Smooth muscle cell of the brain vasculature (primary cell): ENCODE results near the gene FADS2.

ENCODE experiments used
- DNase-seq: peaks from one replicate; pipeline ENCODE4 v3.0.0-alpha.2; 2012; ENCODE audit warnings: low read depth, low spot score

FADS2 gene

DNA sequence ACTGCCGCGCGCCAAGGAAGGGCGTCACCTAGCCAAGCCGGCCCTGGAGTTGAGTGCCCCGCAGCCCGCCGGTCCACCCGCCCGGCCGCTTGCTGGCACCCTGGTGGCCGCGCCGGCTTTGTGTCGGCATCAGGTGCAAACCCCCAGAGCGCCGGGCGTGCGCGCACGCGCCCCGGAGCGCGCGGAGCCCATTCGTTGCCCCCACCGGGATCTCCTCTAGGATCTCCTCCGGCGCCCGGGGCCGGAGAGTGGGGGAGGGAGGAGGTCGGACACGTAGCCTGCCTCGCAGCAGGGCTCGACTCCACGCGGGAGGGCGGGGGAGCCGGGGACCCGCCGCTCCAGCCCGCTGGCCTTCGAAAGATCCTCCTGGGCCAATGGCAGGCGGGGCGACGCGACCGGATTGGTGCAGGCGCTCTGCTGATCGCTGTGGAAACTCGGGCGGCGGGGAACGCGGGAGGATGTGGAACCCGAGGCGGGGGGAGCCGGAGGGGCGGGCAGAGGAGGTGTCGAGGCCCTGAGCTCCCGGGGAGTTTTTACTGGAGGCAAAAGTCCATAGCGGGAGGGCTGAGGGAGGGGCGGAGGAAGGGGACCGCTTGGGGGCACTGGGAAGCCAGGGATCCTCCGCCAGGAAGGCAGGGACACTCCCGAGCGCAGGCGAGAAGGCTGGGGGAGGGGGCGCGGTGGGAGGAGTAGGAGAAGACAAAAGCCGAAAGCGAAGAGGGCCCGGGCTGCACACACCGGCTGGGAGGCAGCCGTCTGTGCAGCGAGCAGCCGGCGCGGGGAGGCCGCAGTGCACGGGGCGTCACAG lies at the start of gene FADS2:
FADS2 (plus strand) TSS at position 730 of the 808 bp plus-strand sequence. CDS start 91 bp downstream, outside the sequence.
- peak; percentile 85 for DNase-seq

DNA sequence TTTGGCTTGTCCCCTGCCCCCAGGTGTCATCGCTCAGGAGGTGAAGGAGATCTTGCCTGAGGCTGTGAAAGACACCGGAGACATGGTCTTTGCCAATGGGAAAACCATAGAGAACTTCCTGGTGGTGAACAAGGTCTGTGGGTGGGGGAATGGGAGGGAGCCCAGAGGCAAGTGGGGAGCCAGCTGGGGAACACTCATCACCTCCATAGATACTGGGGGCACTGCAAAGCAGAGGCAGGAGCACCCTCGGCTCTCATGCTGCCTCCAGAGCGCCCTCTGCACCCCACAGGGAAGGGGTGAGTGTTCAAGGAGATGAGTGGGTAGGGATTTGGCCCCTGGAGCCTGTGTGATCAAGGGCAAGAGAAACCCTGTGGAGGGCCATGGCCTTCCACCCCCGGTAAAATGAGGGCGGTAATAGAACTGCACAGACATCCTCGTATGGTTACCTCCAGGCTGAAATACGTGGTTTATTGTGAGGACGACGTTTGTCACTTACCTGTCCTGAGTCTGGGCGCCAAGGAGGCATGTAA lies 49.7 kb upstream of the FADS2 start:
- no peak for DNase-seq

DNA sequence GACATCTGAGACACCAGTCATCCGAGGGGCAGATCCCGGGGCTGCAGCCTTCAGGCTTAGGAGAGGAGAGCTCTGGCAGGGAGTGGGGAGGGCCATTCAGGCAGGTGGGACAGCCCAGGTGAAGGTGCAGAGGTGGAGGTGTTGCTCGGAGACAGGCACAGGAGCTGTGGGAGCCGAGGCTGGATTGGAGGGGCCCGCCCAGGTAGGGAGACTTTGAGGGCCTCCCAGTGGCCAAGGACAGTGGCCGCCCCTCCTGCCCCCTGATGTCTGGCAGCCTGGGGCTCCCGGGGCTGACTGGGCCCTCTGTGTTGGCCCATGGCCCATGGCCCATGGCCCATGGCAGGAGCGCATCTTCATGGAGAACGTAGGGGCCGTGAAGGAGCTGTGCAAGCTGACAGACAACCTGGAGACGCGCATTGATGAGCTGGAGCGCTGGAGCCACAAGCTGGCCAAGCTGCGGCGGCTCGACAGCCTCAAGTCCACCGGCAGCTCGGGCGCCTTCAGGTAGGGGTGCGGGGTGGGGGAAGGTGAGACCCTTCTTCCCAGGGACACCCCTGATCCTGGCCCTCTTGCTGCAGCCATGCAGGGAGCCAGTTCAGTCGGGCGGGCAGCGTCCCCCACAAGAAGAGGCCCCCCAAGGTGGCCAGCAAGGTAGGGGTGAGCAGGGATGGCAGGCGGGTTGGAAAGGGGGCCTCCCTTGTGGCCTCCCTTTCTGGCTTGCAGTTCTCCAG lies 49.0 kb upstream of the FADS2 start:
- DNase-seq = no peak

DNA sequence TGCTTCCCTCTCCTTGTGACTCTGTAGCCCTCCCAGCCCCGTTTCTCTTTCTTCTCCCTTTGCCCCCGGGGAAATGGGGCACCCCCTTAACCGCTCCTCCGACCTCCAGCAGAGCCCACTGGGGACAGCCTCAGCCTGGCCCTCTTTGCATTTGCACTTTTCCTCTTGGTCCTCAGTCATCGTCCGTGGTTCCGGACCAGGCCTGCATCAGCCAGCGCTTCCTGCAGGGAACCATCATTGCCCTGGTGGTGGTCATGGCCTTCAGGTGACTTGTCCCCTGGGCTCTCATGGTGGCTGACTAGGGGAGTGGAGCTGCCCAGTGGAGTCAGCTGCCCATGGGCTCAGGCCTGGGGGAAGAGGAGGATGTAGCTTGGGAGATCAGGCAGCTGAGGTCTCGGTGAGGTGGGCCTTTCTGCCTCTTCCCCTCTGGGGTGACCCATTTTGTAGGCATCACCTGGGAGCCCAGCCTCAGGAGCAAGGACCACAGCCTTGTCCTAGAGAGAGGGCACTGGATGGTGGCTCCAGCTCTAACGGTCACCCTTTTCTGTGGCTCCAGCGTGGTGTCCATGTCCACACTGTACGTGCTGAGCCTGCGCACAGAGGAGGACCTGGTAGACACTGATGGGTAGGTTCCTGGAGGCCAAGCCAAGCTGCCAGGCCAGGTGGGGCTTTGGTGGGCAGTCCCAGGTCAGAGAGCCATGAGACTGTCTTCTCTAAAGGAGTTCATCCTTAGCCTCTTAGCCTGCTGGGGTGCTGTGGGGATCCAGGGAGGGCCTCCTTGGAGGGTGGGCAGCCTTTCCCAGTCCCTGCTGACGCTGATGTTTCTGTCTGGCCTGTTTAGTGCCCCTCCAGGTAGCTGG lies 48.2 kb upstream of the FADS2 start:
- DNase-seq = no peak

DNA sequence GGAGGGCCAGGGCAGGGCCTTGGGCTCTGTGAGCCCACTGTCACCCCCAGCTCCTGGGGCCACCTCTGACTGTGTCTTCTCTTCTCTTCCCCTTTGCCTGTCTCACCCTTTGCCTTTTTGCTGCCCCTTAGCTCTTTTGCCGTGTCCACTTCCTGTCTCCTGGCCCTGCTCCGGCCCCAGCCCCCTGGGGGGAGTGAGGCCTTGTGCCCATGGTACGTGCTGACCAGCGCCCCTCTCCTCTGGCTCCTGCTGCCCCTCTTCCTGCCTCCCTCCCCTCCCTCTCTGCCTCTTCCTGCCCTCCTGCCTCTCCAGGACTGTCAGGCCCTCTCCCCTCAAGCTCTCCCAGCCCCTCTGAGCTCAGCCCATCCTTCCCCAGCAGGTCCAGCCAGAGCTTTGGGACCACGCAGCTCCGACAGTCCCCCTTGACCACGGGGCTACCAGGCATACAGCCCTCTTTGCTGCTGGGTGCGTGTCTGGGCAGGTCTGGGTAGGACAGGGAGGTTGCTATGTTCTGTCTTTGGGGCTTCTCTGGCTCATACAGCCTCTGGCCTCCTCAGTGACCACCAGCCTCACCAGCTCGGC lies 47.4 kb upstream of the FADS2 start:
- no peak for DNase-seq

DNA sequence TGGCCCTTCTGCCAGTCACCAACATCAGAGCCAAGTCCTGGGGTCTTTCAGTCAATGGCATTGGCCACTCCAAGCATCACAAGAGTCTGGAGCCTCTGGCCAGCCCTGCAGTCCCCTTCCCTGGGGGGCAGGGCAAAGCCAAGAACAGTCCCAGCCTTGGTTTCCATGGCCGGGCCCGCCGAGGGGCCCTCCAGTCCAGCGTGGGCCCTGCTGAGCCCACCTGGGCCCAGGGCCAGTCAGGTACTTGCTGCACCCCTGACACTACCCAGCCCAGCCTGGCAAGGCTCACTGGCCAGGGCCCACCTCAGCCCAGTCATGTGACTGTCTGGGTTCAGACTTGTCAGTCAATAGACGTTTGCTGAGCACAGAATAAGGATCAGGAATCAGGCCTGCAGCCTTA lies 46.5 kb upstream of the FADS2 start:
- no peak for DNase-seq

DNA sequence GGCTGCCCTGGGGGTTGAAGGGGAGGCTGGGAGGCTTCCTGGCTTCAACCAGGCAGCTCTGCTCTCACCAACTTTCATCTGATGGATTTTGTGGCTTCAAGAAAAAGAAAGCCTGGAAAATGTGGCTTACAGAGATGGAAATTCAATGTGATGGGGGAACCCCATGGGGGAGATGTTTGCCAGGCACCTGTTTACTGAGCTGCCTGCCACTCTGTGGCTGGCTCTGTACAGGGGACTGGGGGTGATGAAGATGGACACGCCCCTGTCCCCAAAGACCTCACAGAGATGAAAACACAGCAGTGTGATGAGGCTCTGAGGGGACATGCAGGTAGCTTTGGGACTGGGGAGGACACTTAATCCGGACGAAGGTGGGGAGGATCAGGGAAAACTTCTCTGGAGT lies 45.8 kb upstream of the FADS2 start:
- no peak for DNase-seq

DNA sequence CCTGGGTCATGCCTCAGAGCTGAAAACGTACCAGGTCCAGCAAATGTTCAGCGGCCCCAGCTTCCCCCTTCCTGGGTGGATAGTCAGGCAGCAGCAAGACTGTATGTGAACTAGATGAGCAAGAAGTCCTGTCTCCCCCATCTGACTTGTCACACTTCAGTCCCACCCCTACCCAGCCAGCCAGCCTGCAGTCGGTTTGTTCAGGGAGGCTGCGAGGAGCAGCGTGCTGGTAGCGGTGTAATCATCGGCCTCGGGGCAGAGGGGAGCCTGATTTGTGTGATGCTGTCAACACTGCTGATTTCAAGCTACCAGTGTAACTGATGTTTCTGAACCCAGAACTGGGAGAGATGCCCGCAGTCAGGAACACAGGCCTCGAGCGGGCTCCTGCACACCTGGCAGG lies 45.3 kb upstream of the FADS2 start:
- no peak for DNase-seq

DNA sequence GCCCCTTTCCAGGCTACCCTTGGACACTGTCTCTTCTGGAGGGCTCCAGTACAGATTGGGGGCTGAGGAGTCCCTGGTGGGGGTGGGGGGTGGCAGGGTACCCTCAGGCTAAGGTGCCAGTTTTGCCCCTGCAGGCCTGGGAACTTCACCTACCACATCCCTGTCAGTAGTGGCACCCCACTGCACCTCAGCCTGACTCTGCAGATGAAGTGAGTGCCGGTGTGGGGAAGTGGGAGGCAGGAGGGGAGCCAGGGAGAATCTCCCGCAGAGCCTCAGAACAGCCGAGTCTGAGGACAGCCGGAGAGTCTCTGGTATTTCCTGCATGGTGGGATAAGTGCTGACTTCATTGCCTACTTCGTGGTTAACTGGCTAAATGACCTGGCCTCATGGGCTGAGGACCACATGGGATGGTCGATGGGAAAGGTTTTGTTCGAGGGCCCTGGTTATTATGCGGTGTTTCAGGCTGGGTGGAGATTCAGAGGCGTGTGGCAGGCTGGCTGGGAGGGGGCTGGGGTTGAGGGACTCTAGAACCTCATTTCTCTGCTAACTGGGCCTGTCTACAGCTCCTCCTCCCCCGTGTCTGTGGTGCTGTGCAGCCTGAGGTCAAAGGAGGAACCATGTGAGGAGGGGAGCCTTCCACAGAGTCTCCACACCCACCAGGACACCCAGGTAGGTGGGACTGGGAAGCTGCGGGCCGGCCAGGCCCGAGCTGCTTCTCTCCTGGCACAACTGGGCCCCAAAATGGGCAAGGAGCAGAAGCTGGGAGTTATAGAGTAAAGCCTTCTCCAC lies 44.2 kb upstream of the FADS2 start:
- DNase-seq = peak; percentile 46

DNA sequence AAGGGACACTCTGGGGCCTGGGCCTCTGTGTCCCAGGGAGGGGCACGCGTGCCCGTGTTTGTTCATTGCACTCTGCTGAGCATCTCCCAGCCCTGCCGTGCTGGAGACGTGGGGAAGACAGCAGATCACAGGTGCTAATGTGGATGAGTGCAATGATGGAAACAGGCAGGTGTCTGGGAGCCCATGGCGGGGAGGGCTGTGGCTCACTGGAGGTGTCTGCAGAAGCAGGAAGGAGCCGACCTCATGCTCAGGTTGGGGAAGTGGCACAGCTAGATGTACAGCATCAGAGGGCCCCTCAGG lies 43.6 kb upstream of the FADS2 start:
- DNase-seq = no peak

DNA sequence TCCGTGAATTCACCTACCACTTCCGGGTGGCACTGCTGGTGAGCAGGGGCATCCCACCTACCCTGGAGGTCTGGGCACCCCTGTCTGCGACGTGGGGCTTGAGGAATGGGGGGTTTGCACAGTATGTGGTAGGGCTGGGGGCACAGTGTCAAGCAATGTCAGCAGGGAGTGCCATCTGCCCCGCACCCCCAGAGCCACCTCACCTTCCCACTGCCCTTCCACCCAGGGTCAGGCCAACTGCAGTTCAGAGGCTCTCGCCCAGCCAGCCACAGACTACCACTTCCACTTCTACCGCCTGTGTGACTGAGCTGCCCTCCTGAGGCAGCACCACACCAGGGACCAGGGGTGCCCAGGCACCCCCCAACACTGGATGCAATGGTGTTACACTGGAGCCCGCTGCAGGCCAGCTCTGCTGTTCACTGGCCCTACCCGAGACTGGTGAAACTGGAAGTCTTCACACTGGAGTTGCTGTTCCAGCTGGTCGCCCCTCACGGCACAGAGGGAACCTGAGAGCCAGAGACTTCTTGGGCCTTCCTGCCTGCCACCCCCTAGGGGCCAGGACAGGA lies 42.2 kb upstream of the FADS2 start:
- DNase-seq = no peak

DNA sequence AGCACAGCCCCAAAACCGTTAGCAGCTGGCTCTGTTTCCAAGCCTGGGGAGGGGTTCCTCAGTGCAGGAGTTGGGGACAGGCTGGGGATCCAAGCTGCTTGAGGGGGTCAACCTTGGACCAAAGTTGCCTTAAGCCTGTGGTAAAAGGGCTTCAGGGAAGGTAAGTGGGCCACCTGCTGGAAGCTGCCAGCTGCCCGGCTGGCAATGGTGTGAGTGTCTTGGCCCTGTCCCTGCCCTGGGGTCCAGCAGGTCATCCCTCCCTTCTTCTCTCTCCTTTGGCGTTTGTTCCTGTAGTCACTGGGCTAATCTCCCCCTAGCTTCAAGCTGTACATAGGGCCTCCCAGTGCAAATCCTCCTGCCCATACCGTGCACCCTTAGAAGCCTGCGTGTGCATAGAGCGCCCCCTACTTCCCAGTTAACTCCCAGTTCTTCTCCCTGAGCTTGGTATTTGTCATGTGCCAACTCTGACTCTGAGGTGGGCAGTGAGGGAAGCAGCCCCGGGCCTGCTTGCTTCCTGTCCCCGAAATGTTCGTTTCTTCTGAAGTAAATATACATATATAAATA lies 40.1 kb upstream of the FADS2 start:
- DNase-seq = peak; percentile 24

DNA sequence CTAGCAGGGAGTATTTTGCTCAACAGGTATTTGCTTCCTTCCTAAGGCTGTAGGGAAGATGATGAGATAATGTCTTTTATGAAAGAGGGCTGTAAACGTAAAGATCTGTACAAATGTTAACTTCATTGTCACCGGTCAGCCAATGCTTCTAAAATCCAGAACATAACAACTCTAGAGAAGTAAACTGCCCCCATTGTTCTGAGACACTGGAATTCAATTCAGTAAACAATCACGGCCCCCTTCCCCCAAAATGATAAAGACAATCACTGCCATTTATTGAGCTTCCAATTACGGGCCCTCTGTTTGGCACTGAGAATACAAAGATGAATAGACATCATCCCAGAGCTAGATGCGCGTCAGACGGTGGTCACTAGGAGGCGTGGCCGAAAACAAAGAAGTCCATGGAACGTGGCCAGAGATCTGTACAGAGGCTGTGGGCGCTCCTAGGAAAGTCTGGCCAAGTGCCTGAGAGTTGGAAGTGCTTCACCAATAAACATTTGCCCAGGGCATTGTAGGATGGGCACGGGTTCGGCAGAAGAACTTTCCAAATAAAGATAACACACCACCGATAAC lies 36.3 kb upstream of the FADS2 start:
- no peak for DNase-seq

DNA sequence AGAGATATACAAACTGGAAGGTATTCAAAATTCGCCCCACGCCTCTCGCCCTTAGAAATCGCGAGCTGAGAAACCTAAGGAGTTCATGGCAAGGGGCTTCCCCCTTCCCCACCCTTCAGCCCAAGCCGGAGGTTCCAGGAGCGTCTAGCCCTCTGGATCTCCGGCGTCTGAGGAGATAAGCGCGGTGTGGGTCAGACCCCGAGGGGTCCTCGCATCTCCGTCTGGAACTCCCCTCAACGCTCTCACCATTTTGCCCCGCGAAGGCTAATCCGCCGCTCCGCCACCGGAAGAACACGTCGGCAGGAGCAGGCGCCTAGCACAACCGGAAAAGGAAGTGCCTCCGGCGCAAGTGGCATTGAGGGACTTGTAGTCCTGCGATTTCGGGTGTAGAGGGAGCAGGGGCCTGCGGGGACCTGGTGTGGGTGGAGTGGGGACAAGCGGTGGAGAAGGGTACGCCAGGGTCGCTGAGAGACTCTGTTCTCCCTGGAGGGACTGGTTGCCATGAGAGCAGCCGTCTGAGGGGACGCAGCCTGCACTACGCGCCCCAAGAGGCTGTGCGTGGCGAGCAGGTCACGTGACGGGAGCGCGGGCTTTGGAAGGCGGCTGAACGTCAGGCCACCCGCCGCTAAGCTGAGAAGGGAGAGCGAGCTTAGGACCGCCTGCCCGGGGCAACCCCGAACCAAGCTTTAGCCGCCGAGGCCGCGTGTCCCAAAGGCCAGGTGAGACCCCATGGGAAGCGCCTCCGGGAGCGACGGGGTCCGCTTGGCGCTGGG lies 35.6 kb upstream of the FADS2 start, which contains the start of the genes FEN1 and TMEM258:
FEN1 (plus strand) TSS at position 602 of the 773 bp plus-strand sequence. CDS start 2,451 bp downstream, outside the sequence.
TMEM258 (minus strand) TSS at position 290 of the 773 bp plus-strand sequence; CDS start at position 249, 41 bp downstream.
- DNase-seq = peak; percentile 88

DNA sequence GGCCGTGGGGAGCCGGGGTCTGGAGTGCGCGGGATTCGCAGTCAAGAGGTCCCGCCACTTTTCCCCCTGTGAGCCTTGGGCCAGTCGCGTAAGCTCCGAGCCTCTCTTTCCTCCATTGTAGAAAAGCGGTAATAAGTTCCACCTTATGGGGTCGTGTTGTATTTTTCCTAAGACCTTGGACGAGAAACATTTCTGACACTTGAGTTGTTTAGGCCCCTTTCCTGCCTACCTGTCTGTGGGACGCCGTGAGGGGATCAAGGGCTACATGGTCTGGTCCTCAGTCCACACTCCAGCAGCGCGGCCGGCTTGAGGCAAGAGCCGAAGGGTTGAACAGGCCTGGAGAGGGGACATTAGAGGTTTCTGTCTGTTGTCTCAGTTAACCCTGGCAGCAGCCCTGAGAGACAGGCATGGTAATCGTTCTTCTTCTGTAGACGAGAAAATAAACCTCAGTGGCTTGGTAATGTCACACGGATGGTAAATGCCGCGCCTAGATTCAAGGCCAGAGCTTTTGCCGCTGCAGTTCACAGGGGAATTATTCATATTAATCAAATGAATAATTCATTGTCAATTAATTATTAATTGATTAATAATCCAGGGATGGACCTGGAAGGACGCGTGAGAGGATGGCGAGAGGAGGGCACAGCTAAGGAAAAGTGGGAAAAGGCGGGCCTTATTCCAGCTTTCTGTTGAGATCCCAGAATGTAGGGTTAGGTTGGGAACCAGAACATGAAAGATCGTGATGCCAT lies 34.8 kb upstream of the FADS2 start:
- DNase-seq = no peak

DNA sequence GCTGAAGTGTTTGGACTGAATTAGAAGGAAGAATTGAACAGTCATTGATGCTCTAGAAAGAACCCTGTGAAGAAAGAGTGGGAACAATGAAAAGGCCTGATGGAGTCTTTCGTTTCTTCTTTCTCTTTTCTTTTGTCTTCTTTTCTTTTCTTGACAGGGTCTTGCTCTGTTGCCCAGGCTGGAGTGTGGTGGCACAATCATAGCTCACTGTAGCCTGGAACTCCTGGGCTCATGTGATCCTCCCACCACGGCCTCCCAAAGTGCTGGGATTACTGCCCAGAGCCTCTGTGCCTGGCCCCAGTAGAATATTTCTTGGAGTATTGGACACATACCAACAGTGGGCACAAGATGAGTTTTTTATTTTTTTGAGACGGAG lies 34.3 kb upstream of the FADS2 start:
- no peak for DNase-seq

DNA sequence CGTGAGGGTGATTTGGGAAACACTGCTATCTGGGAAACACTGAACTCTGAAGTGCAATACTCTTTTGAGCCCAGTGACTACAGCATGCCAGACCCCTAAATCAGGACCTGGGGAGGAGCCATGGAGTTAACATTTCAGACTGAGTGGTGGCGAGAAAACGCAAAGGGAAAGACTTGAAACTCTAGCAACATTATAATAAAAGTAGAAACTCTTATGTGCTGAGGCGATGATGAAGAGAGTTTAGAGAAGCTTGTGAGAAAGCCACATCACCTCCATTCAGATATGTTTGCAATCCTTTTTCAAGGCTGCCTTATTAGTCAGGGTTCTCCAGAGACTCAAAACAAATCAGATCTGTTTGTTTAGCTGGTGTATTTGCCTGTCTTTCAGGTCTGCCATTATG lies 33.5 kb upstream of the FADS2 start:
- no peak for DNase-seq

DNA sequence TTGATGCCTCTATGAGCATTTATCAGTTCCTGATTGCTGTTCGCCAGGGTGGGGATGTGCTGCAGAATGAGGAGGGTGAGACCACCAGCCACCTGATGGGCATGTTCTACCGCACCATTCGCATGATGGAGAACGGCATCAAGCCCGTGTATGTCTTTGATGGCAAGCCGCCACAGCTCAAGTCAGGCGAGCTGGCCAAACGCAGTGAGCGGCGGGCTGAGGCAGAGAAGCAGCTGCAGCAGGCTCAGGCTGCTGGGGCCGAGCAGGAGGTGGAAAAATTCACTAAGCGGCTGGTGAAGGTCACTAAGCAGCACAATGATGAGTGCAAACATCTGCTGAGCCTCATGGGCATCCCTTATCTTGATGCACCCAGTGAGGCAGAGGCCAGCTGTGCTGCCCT lies 32.6 kb upstream of the FADS2 start:
- DNase-seq = no peak
